ENCODE results near the gene GBP7.

The GBP7 gene

GRCh38 chr1:89195476-89195875, 19.7 kb upstream of the GBP7 start:
- DNase-seq (ENCODE audit: low spot score): no peak
- in situ Hi-C loops (cut with MboI; ENCODE audit: low sequenced_read_pairs, unreplicated experiment): no loop called here
- TF ChIP-seq, protein P1, sequence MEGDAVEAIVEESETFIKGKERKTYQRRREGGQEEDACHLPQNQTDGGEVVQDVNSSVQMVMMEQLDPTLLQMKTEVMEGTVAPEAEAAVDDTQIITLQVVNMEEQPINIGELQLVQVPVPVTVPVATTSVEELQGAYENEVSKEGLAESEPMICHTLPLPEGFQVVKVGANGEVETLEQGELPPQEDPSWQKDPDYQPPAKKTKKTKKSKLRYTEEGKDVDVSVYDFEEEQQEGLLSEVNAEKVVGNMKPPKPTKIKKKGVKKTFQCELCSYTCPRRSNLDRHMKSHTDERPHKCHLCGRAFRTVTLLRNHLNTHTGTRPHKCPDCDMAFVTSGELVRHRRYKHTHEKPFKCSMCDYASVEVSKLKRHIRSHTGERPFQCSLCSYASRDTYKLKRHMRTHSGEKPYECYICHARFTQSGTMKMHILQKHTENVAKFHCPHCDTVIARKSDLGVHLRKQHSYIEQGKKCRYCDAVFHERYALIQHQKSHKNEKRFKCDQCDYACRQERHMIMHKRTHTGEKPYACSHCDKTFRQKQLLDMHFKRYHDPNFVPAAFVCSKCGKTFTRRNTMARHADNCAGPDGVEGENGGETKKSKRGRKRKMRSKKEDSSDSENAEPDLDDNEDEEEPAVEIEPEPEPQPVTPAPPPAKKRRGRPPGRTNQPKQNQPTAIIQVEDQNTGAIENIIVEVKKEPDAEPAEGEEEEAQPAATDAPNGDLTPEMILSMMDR (IDR thresholded peaks at IDR 0.05; ENCODE audit: borderline replicate concordance, control extremely low read depth, extremely low read depth, insufficient read depth, missing control alignments): no peak

GRCh38 chr1:89191314-89191713, 15.5 kb upstream of the GBP7 start:
- TF ChIP-seq, protein P1 (IDR thresholded peaks at IDR 0.05; ENCODE audit: borderline replicate concordance, control extremely low read depth, extremely low read depth, insufficient read depth, missing control alignments): no peak
- DNase-seq (ENCODE audit: low spot score): no peak
- in situ Hi-C loops (cut with MboI; ENCODE audit: low sequenced_read_pairs, unreplicated experiment): no loop called here

DNA sequence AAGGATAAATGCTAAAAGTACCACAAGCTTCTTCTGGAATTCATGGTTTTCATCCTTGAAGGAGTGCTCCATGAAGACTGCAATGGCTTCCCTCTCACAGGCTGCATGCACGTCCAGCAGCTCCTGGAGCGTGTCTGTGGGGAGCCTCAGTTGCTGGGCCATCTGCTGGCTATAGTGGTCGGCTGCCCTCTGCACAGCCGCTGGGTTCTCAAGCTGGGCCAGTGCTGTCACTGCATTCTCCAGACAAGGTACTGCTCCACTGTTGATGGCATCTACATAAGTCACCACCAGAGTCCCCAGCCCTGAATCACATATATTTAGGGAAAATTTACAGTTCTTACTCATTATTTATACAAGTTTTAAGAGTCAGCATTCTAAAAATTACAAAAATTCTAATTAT, 14.2 kb upstream of the GBP7 start:
- TF ChIP-seq, protein P1 (IDR thresholded peaks at IDR 0.05; ENCODE audit: borderline replicate concordance, control extremely low read depth, extremely low read depth, insufficient read depth, missing control alignments): no peak
- in situ Hi-C loops (cut with MboI; ENCODE audit: low sequenced_read_pairs, unreplicated experiment): no loop called here
- no peak for DNase-seq (ENCODE audit: low spot score)

DNA sequence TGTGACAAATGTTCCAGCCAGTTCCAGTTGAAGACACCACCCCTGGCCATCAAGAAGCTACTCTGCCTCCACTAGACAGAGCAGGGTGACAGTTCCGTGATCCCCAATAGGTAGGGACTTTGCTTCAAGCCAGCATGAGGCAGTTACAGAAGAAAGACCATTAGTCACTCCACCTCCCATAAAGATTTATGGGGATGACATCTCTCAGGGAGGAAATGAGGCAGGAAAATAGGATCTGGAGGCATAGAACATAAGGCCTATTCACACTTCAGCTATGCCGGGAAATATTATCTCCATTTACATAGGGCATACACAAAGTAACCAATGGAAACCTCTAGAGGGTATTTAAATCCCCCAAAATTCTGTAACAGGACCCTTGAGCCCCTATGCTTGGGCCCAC, 3.5 kb upstream of the GBP7 start:
- TF ChIP-seq, protein P1 (IDR thresholded peaks at IDR 0.05; ENCODE audit: borderline replicate concordance, control extremely low read depth, extremely low read depth, insufficient read depth, missing control alignments): no peak
- in situ Hi-C loops (cut with MboI; ENCODE audit: low sequenced_read_pairs, unreplicated experiment): no loop called here
- no peak for DNase-seq (ENCODE audit: low spot score)

GRCh38 chr1:89176971-89177370, 1.2 kb upstream of the GBP7 start:
- TF ChIP-seq, protein P1 (IDR thresholded peaks at IDR 0.05; ENCODE audit: borderline replicate concordance, control extremely low read depth, extremely low read depth, insufficient read depth, missing control alignments): no peak
- in situ Hi-C loops (cut with MboI; ENCODE audit: low sequenced_read_pairs, unreplicated experiment): no loop called here
- DNase-seq (ENCODE audit: low spot score): no peak

DNA sequence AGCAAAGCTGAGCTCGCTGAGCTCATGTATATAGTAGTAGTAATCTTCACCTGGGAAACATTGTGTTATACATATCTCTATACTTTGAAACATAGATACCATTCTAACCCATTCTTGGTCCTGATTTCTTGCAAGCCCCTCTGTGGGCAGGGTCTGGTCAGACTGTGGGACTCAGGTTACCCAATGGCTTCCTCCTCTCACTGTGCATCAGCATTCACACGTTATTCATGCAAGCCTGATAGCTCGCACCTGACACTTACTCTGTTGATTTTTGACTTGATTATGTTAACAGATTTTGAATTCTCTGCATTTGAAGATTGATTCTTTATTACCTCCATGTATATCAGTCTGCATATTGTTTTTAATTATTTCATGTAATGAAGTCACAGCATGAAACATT, 1.3 kb downstream of the GBP7 start:
- in situ Hi-C loops (cut with MboI; ENCODE audit: low sequenced_read_pairs, unreplicated experiment): no loop called here
- TF ChIP-seq, protein P1 (IDR thresholded peaks at IDR 0.05; ENCODE audit: borderline replicate concordance, control extremely low read depth, extremely low read depth, insufficient read depth, missing control alignments): no peak
- DNase-seq (ENCODE audit: low spot score): no peak
